H1 (cell line): ENCODE measurements around the gene CCDC14. TPM values are rescaled to one million over a fixed set of nuclear protein-coding genes. Genes with fewer than 3 reads are reported as not detected.

Experiments used
- CTCF ChIA-PET: fragments of 300-600 bp; sonication (Branson Sonifier 250); formaldehyde crosslinking; loops from one replicate; lab custom pipeline; 2021; ENCODE audit not compliant: partially characterized antibody; lab: Charles Lee
- POLR2A ChIA-PET: fragments of 300-600 bp; sonication (Branson Sonifier 250); formaldehyde crosslinking; loops from one replicate; lab custom pipeline; 2021; ENCODE audit warnings: inconsistent platforms; ENCODE audit not compliant: partially characterized antibody; lab: Charles Lee
- DNase-seq, 2 experiments: peaks; one replicate each; pipeline versions ENCODE4 v3.0.0 to v3.0.0-alpha.2; 2010 to 2022; ENCODE audit warnings: low spot score in 2 of 2, low read depth in 1 of 2, mixed read lengths in 1 of 2
- FAIRE-seq: peaks from 2 replicates; lab custom pipeline; 2011; peaks lifted over from hg19 to GRCh38; lab: Jason Lieb, UNC
- H2AFZ ChIP-seq: 2 replicates; pipeline ENCODE4 v1.8.1; 2012; ENCODE audit warnings: low read length, inconsistent platforms
- H2AK5ac ChIP-seq: 2 replicates; pipeline ENCODE4 v1.6.1; 2013; ENCODE audit warnings: low read depth, low read length
- H2BK120ac ChIP-seq: replicated peaks from 2 replicates; pipeline ENCODE3; 2013; ENCODE audit warnings: low read depth, low read length, inconsistent platforms
- H2BK12ac ChIP-seq: 2 replicates; pipeline ENCODE4 v1.6.1; 2013; ENCODE audit warnings: low read depth, low read length
- H2BK15ac ChIP-seq: 2 replicates; pipeline ENCODE4 v1.6.1; 2013; ENCODE audit warnings: low read length
- H2BK20ac ChIP-seq: 2 replicates; pipeline ENCODE4 v1.6.1; 2013; ENCODE audit warnings: low read length
- H2BK5ac ChIP-seq: 2 replicates; pipeline ENCODE4 v1.6.1; 2013; ENCODE audit warnings: low read depth, low read length
- H3K14ac ChIP-seq: 2 replicates; pipeline ENCODE4 v1.6.1; 2013; ENCODE audit warnings: inconsistent platforms; ENCODE audit not compliant: insufficient read length
- H3K18ac ChIP-seq: 2 replicates; pipeline ENCODE4 v1.6.1; 2013; ENCODE audit warnings: low read length; ENCODE audit errors: extremely low read depth
- H3K23ac ChIP-seq: 2 replicates; pipeline ENCODE4 v1.6.1; 2013; ENCODE audit warnings: inconsistent platforms; ENCODE audit not compliant: insufficient read length
- H3K23me2 ChIP-seq: 2 replicates; pipeline ENCODE4 v1.6.1; 2013; ENCODE audit warnings: low read depth, low read length
- H3K27ac ChIP-seq: 2 replicates; pipeline ENCODE4 v1.6.1; 2011; ENCODE audit warnings: low read depth, low read length, inconsistent platforms
- H3K27me3 ChIP-seq, 4 experiments: replicated peaks in 1 of 4; 1 replicate in 1 of 4; 2 replicates in 3 of 4; pipeline versions ENCODE4 v1.6.1 to v1.8.1; 2011 to 2013; ENCODE audit warnings: low read length in 3 of 4, mild to moderate bottlenecking in 3 of 4, inconsistent platforms in 2 of 4, mixed read lengths in 2 of 4, moderate library complexity in 1 of 4; ENCODE audit not compliant: control insufficient read depth in 3 of 4, insufficient read depth in 3 of 4; ENCODE audit errors: extremely low read depth in 1 of 4
- H3K36me3 ChIP-seq, 4 experiments: 2 replicates each; pipeline versions ENCODE4 v1.6.1 to v1.8.1; 2011 to 2013; ENCODE audit warnings: mild to moderate bottlenecking in 4 of 4, low read length in 3 of 4, moderate library complexity in 2 of 4, control low read depth in 1 of 4, inconsistent platforms in 1 of 4; ENCODE audit not compliant: insufficient read depth in 4 of 4, control insufficient read depth in 2 of 4
- H3K4ac ChIP-seq: replicated peaks from 2 replicates; pipeline ENCODE3; 2013; ENCODE audit warnings: low read length, low read depth, mixed read lengths, inconsistent platforms; ENCODE audit not compliant: insufficient read length
- H3K4me1 ChIP-seq, 4 experiments: replicated peaks in 1 of 4; 1 replicate in 1 of 4; 2 replicates in 3 of 4; pipeline versions ENCODE4 v1.6.1 to v1.8.1; 2011 to 2013; ENCODE audit warnings: low read length in 3 of 4, inconsistent platforms in 2 of 4, mixed read lengths in 1 of 4; ENCODE audit not compliant: insufficient read depth in 4 of 4, control insufficient read depth in 3 of 4
- H3K4me2 ChIP-seq, 2 experiments: 2 replicates each; pipeline versions ENCODE4 v1.6.1 to v1.8.1; 2011 to 2013; ENCODE audit warnings: low read depth in 2 of 2, low read length in 2 of 2, control low read depth in 1 of 2, inconsistent platforms in 1 of 2, mild to moderate bottlenecking in 1 of 2; ENCODE audit not compliant: insufficient read depth in 1 of 2
- H3K4me3 ChIP-seq, 4 experiments: fragments of 200-600, 300-600 bp in 1 of 4; sonication (generic), shearing (Covaris generic), sonication (Bioruptor Twin) in 1 of 4; 2 replicates each; pipeline versions ENCODE4 v1.5.1 to v1.8.1; 2011 to 2016; ENCODE audit warnings: low read length in 4 of 4, low read depth in 3 of 4, control low read depth in 2 of 4, inconsistent platforms in 2 of 4, mild to moderate bottlenecking in 2 of 4, mixed read lengths in 1 of 4, moderate library complexity in 1 of 4; ENCODE audit not compliant: insufficient read depth in 2 of 4; ENCODE audit errors: extremely low read depth in 1 of 4
- H3K56ac ChIP-seq: replicated peaks from 2 replicates; pipeline ENCODE3; 2013; ENCODE audit warnings: low read depth, mild to moderate bottlenecking, mixed read lengths, low read length, inconsistent platforms; ENCODE audit not compliant: insufficient read length
- H3K79me1 ChIP-seq: 2 replicates; pipeline ENCODE4 v1.6.1; 2013; ENCODE audit warnings: low read depth, low read length, control low read depth
- H3K79me2 ChIP-seq, 2 experiments: 2 replicates each; pipeline versions ENCODE4 v1.6.1 to v1.8.1; 2012 to 2013; ENCODE audit warnings: low read length in 2 of 2, mild to moderate bottlenecking in 2 of 2, inconsistent platforms in 1 of 2; ENCODE audit not compliant: insufficient read depth in 2 of 2, control insufficient read depth in 1 of 2
- H3K9ac ChIP-seq, 4 experiments: replicated peaks in 1 of 4; 1 replicate in 1 of 4; 2 replicates in 3 of 4; pipeline versions ENCODE4 v1.6.1 to v1.8.1; 2011 to 2013; ENCODE audit warnings: low read depth in 3 of 4, low read length in 3 of 4, control low read depth in 2 of 4, mild to moderate bottlenecking in 2 of 4, moderate library complexity in 2 of 4, inconsistent platforms in 1 of 4; ENCODE audit errors: extremely low read depth in 1 of 4
- H3K9me3 ChIP-seq, 2 experiments: 2 replicates each; pipeline versions ENCODE4 v1.6.1 to v1.8.1; 2012 to 2013; ENCODE audit warnings: mild to moderate bottlenecking in 2 of 2, moderate library complexity in 2 of 2, control low read depth in 1 of 2, inconsistent platforms in 1 of 2, low read depth in 1 of 2, low read length in 1 of 2, mixed read lengths in 1 of 2; ENCODE audit not compliant: insufficient read depth in 2 of 2
- H4K20me1 ChIP-seq, 2 experiments: replicated peaks in 1 of 2; 2 replicates each; pipeline versions ENCODE3 to v1.8.1; 2011 to 2013; ENCODE audit warnings: inconsistent platforms in 2 of 2, low read length in 2 of 2, mild to moderate bottlenecking in 1 of 2; ENCODE audit not compliant: insufficient read depth in 2 of 2, control insufficient read depth in 1 of 2
- H4K5ac ChIP-seq: 2 replicates; pipeline ENCODE4 v1.6.1; 2013; ENCODE audit warnings: low read length, low read depth, mixed read lengths, inconsistent platforms; ENCODE audit not compliant: insufficient read length
- H4K8ac ChIP-seq: 2 replicates; pipeline ENCODE4 v1.8.0; 2013; ENCODE audit warnings: mild to moderate bottlenecking, moderate library complexity, low read length, inconsistent platforms; ENCODE audit not compliant: insufficient read depth; ENCODE audit errors: extremely low read depth
- H4K91ac ChIP-seq: replicated peaks from 2 replicates; pipeline ENCODE3; 2013; ENCODE audit warnings: low read length, mixed read lengths, inconsistent platforms; ENCODE audit not compliant: insufficient read length
- RBBP5 ChIP-seq: IDR thresholded peaks from 2 replicates; pipeline ENCODE4 v1.7.1; 2012; ENCODE audit warnings: low read depth, mild to moderate bottlenecking, inconsistent platforms, low read length, moderate library complexity, borderline replicate concordance
- RXRA ChIP-seq: IDR thresholded peaks from 2 replicates; pipeline ENCODE4 v1.6.1; 2011; ENCODE audit warnings: low read depth, mild to moderate bottlenecking, low read length, moderate library complexity; ENCODE audit not compliant: insufficient read depth
- SRF ChIP-seq: IDR thresholded peaks from 2 replicates; pipeline ENCODE4 v1.6.1; 2011; ENCODE audit warnings: mild to moderate bottlenecking, low read depth, low read length, moderate library complexity
- ZNF274 ChIP-seq: IDR thresholded peaks from 2 replicates; pipeline ENCODE4 v1.7.0; 2012; ENCODE audit warnings: low read length, borderline replicate concordance; ENCODE audit errors: extremely low read depth
- WGBS, 2 experiments: shearing (Covaris generic) in 1 of 2; methylation state at CpG; one replicate each; pipeline versions ENCODE4 v1.1.6 to v1.1.7; 2013 to 2015; ENCODE audit warnings: low lambda C conversion rate in 2 of 2, mixed read lengths in 2 of 2, inconsistent platforms in 1 of 2, low coverage in 1 of 2, missing lambda C conversion rate in 1 of 2; ENCODE audit not compliant: insufficient replicate concordance in 2 of 2, insufficient coverage in 1 of 2, insufficient read length in 1 of 2; ENCODE audit errors: extremely low coverage in 1 of 2, missing lambda C conversion rate in 1 of 2; 5-methylcytosine and 5-hydroxymethylcytosine counted together
- long read RNA-seq, 2 experiments: library from RNA in 1 of 2; library from capped mRNA in 1 of 2; stranded (forward); transcript quantifications; one replicate each; pipeline ENCODE4 v2.0.0, GENCODE V29; 2021; ENCODE audit warnings: inconsistent platforms in 1 of 2
- polyA minus RNA-seq, 3 experiments: library from RNA; depleted of rRNA, polyadenylated mRNA; stranded (reverse); fragments of >200 nt; gene quantifications; 1 replicate in 2 of 3; 2 replicates in 1 of 3; pipeline ENCODE4 v1.2.3, GENCODE V29; 2011
- polyA plus RNA-seq, 7 experiments: library from polyadenylated mRNA; depleted of rRNA in 3 of 7; stranded (reverse) in 5 of 7; unstranded in 2 of 7; fragments of >200 nt in 5 of 7; fragments of 200-250 nt in 2 of 7; gene quantifications; 1 replicate in 5 of 7; 2 replicates in 1 of 7; 4 replicates in 1 of 7; pipeline versions ENCODE4 v1.2.1 to v1.2.3, GENCODE V29; 2011 to 2013; ENCODE audit warnings: missing spikeins in 2 of 7, mixed read lengths in 2 of 7
- total RNA-seq: library from RNA; stranded (reverse); fragmentation: NEBNext Ultra II Directional; extraction: Animal tissue kit (Norgen Biotek cat#: 25700); gene quantifications from 2 replicates; pipeline ENCODE4 v1.2.1, GENCODE V29; 2021

CCDC14 gene, protein sequence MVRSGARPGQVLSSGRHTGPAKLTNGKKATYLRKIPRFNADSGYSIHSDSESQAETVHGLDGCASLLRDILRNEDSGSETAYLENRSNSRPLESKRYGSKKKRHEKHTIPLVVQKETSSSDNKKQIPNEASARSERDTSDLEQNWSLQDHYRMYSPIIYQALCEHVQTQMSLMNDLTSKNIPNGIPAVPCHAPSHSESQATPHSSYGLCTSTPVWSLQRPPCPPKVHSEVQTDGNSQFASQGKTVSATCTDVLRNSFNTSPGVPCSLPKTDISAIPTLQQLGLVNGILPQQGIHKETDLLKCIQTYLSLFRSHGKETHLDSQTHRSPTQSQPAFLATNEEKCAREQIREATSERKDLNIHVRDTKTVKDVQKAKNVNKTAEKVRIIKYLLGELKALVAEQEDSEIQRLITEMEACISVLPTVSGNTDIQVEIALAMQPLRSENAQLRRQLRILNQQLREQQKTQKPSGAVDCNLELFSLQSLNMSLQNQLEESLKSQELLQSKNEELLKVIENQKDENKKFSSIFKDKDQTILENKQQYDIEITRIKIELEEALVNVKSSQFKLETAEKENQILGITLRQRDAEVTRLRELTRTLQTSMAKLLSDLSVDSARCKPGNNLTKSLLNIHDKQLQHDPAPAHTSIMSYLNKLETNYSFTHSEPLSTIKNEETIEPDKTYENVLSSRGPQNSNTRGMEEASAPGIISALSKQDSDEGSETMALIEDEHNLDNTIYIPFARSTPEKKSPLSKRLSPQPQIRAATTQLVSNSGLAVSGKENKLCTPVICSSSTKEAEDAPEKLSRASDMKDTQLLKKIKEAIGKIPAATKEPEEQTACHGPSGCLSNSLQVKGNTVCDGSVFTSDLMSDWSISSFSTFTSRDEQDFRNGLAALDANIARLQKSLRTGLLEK
- total RNA-seq, result 53.6 and 55.2 TPM in 2 replicates
- polyA plus RNA-seq (2011; rRNA removed), result 66.9 and 95.7 TPM in 2 replicates
- 65.6 TPM for polyA plus RNA-seq (2011; cell fraction: cytosol; rRNA removed)
- polyA plus RNA-seq (2011; cell fraction: nucleus; rRNA removed), result 328 TPM
- polyA plus RNA-seq (2012, experiment 1 of 2), result 59.6 to 96.5 TPM (median 73.7 TPM) in 4 replicates
- 3.0 TPM for polyA plus RNA-seq (2012, experiment 2 of 2)
- 74.9 TPM for polyA plus RNA-seq (2013, experiment 1 of 2)
- 67.3 TPM for polyA plus RNA-seq (2013, experiment 2 of 2)
- 135 and 173 TPM in 2 replicates for polyA minus RNA-seq (2011; rRNA and poly(A)+ RNA removed)
- polyA minus RNA-seq (2011; cell fraction: cytosol; rRNA and poly(A)+ RNA removed), result 36.1 TPM
- 262 TPM for polyA minus RNA-seq (2011; cell fraction: nucleus; rRNA and poly(A)+ RNA removed)
- long read RNA-seq, experiment 1, full-length matches to known transcripts, result 5 of 19 reads
- long read RNA-seq, experiment 1, partial matches to known transcripts, result 6 of 19 reads
- long read RNA-seq, experiment 1, other reads (novel, unspliced or antisense), result 8 of 19 reads
- long read RNA-seq, experiment 2, partial matches to known transcripts, result 7 of 14 reads
- long read RNA-seq, experiment 2, other reads (novel, unspliced or antisense), result 4 of 14 reads

GRCh38 chr3:123960781-123961507, at the start of gene CCDC14:
Gene CCDC14 (minus strand): TSS chr3:123961229. CDS start chr3:123961173, 56 bp downstream.
- Histone ChIP-seq H3K23me2 (no peaks in the 10 kb centered on the region; the same call in 1 of the 2 replicates), H3K36me3 (peaks cover 0 to 8% (median 0%) of the 10 kb centered on the region in 4 experiments; a peak in 1 of 8 replicates), H2BK12ac (no peak within 1 kb of the TSS; the same call in 1 of the 2 replicates), H2BK5ac (peak within 1 kb of the TSS; percentile 79), H3K4me2 (peak within 1 kb of the TSS; percentile 67 to 76), H2BK20ac (no peak within 1 kb of the TSS), H3K23ac (no peak within 1 kb of the TSS), H4K8ac (peak within 1 kb of the TSS; percentile 92; the same call in 1 of the 2 replicates), H3K18ac (peak within 1 kb of the TSS; percentile 94), H3K79me2 (peaks cover 0 to 27% of the 10 kb centered on the region in 2 experiments; a peak in 2 of 4 replicates), H3K56ac (peak within 1 kb of the TSS; percentile 80), H3K79me1 (peaks cover 2% of the 10 kb centered on the region; the same call in 1 of the 2 replicates), H2AFZ (peak within 1 kb of the TSS; percentile 85), H3K27me3 (0 out of 7 replicates have a peak, but pooled peaks cover 0 to 5% (median 0%) of the 10 kb centered on the region in 4 experiments), H3K9me3 (no peaks in the 10 kb centered on the region), H4K20me1 (no peaks in the 10 kb centered on the region), H3K4me3 (peak within 1 kb of the TSS; percentile 91 to 95 (median 92)), H2BK120ac (no peak within 1 kb of the TSS), H4K5ac (peak within 1 kb of the TSS; percentile 91), H3K4me1 (peaks cover 0 to 3% (median under 1%) of the 10 kb centered on the region in 4 experiments; a peak in 1 of 7 replicates), H3K27ac (peak within 1 kb of the TSS; percentile 83), H4K91ac (no peak within 1 kb of the TSS), H2BK15ac (no peak within 1 kb of the TSS), H3K4ac (no peak within 1 kb of the TSS), H2AK5ac (no peak within 1 kb of the TSS), H3K9ac (peak within 1 kb of the TSS; percentile 91 to 96 (median 92)), H3K14ac (no peak within 1 kb of the TSS)
- ChIA-PET CTCF (interaction anchor here (1.0 to 1.7 kb wide), 2 partner anchors 29 to 79 kb away, joined by 3 to 4 read pairs; no protein-coding TSS in a partner anchor), POLR2A (interaction anchor here (0.9 to 2.2 kb wide), 7 partner anchors 9 to 101 kb away, joined by 3 to 6 read pairs (median 4); no protein-coding TSS in a partner anchor)
- 2% methylated on average over 46 of the region's 55 CpGs; no CpG with 5 or more reads in 1 of the 2 experiments for WGBS, 2 experiments
- FAIRE-seq (no peak), DNase-seq (peak; percentile 91)
- TF ChIP-seq RBBP5 (peak; percentile 92), SRF (no peak), RXRA (no peak), ZNF274 (no peak)
